GM23248 (cell line): ENCODE data around the gene SAMD1.

ENCODE experiments used
- EZH2 ChIP-seq: fragments of 200-600 bp; sonication (generic); IDR thresholded peaks from 2 replicates; pipeline ENCODE4 v1.6.1; 2018; ENCODE audit warnings: antibody characterized with exemption, mild to moderate bottlenecking; ENCODE audit not compliant: insufficient read depth, poor library complexity, severe bottlenecking
- EZH2phosphoT487 ChIP-seq: fragments of 200-600 bp; sonication (generic); IDR thresholded peaks from 2 replicates; pipeline ENCODE4 v1.6.1; 2018; ENCODE audit warnings: antibody characterized with exemption, moderate library complexity, mild to moderate bottlenecking, low read depth; ENCODE audit not compliant: insufficient read depth

DNA sequence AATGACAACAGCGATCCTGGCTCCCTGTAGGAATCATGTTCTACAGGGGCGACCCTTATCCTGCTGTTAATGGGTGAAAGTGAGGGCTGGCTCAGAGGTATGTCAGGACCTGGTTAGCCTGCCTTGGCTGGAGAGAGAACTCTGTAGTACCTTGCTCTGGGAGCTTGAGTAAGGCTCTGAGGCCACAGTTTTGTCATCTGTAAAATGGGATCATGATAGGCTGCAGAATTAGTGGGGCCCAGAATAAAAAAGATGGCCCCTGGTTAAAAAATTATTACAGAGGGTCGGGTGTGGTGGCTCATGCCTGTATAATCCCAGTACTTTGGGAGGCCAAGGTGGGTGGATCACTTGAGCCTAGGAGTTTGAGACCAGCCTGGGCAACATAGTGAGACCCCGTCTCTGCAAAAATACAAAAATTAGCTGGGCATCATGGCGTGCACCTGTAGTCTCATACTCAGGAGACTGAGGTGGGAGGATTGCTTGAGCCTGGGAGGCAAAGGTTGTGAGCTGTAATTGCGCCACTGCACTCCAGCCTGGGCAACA lies 10.5 kb upstream of the SAMD1 start:
- TF ChIP-seq EZH2phosphoT487 (no peak), EZH2 (no peak)
